ENCODE data around the gene CEP350. TPM values are rescaled to one million over a fixed set of nuclear protein-coding genes. Genes with fewer than 3 reads are reported as not detected.

CEP350 gene
- total RNA-seq, 1 experiment from 2014 or later = 41.1 TPM

GRCh38 chr1:180041582-180041981 lies 87.0 kb downstream of the CEP350 start:
- TF ChIP-seq POLR2AphosphoS5 (IDR thresholded peaks at IDR 0.05; ENCODE audit: low read depth, low read length) = no peak
- no peak for TF ChIP-seq TCF7L2 (IDR thresholded peaks at IDR 0.05; ENCODE audit: low read depth, low read length)
- no peak for TF ChIP-seq SIN3A (IDR thresholded peaks at IDR 0.05; ENCODE audit: borderline replicate concordance, insufficient read depth, low read depth, low read length)
- no peak for TF ChIP-seq CTCF (IDR thresholded peaks at IDR 0.05)
- TF ChIP-seq REST (IDR thresholded peaks at IDR 0.05; ENCODE audit: insufficient read depth in 1 of 2, low read depth in 2 of 2, low read length in 1 of 2) = no peak
- no peaks in the 10 kb centered on the region for H3K4me1 ChIP-seq (ENCODE audit: control insufficient read depth, insufficient read depth, low read length)
- in situ Hi-C loops (cut with HindIII; ENCODE audit: low pct_unique_long_range_greater_than_20kb, low sequenced_read_pairs) (no loop called here), intact Hi-C loops (cut with micrococcal nuclease; ENCODE audit: unreplicated experiment) (no loop called here)
- no peaks in the 10 kb centered on the region for H3K27me3 ChIP-seq (ENCODE audit: control insufficient read depth, insufficient read depth, low read length)
- POLR2A ChIA-PET = no interaction called here
- CTCF ChIA-PET = no interaction called here
- peaks cover 27% of the 10 kb centered on the region for H3K36me3 ChIP-seq (ENCODE audit: control insufficient read depth, insufficient read depth, low read length)
- no peak overlapping the region for H3K27ac ChIP-seq (ENCODE audit: low read length)
- no peak for ATAC-seq
- no peak overlapping the region for H3K4me3 ChIP-seq (ENCODE audit: low read depth in 2 of 2, low read length in 2 of 2)
- BruUV-seq (replicated peaks) = no TSS peak
- no peaks in the 10 kb centered on the region for H3K9me3 ChIP-seq (ENCODE audit: control insufficient read depth, insufficient read depth, low read depth, low read length)
- DNase-seq (ENCODE audit: low read depth, low spot score) = no peak

- Histone ChIP-seq H3K4me1 (ENCODE audit: control insufficient read depth, insufficient read depth, low read length) (no peaks in the 10 kb centered on the region), H3K4me3 (ENCODE audit: low read depth in 2 of 2, low read length in 2 of 2) (no peak overlapping the region), H3K27ac (ENCODE audit: low read length) (no peak overlapping the region), H3K36me3 (ENCODE audit: control insufficient read depth, insufficient read depth, low read length) (peaks cover 32% of the 10 kb centered on the region), H3K9me3 (ENCODE audit: control insufficient read depth, insufficient read depth, low read depth, low read length) (no peaks in the 10 kb centered on the region), H3K27me3 (ENCODE audit: control insufficient read depth, insufficient read depth, low read length) (no peaks in the 10 kb centered on the region)
- CTCF ChIA-PET = interaction anchor here (0.7 kb wide), 1 partner anchor 21 kb away, joined by 4 read pairs; no protein-coding TSS in a partner anchor
- DNase-seq (ENCODE audit: low read depth, low spot score) = no peak
- intact Hi-C loops (cut with micrococcal nuclease; ENCODE audit: unreplicated experiment) = no loop called here
- ATAC-seq = no peak
- in situ Hi-C loops (cut with HindIII; ENCODE audit: low pct_unique_long_range_greater_than_20kb, low sequenced_read_pairs) = no loop called here
- TF ChIP-seq TCF7L2 (IDR thresholded peaks at IDR 0.05; ENCODE audit: low read depth, low read length) = no peak
- TF ChIP-seq POLR2AphosphoS5 (IDR thresholded peaks at IDR 0.05; ENCODE audit: low read depth, low read length) = no peak
- no peak for TF ChIP-seq SIN3A (IDR thresholded peaks at IDR 0.05; ENCODE audit: borderline replicate concordance, insufficient read depth, low read depth, low read length)
- TF ChIP-seq CTCF (IDR thresholded peaks at IDR 0.05) = no peak
- TF ChIP-seq REST (IDR thresholded peaks at IDR 0.05; ENCODE audit: insufficient read depth in 1 of 2, low read depth in 2 of 2, low read length in 1 of 2) = no peak
- no TSS peak for BruUV-seq (replicated peaks)
- POLR2A ChIA-PET = no interaction called here
Measured at GRCh38 chr1:180042988-180043622, 88.5 kb downstream of the CEP350 start.
